OCI-LY7 (cell line): ENCODE results near the gene CD247. TPM values are rescaled to one million over a fixed set of nuclear protein-coding genes. Genes with fewer than 3 reads are reported as not detected.
A peak's percentile ranks its signal among the peaks of the same experiment; 100 is the strongest.

Experiments
- BruUV-seq: library from RNA; stranded (reverse); fragments of 400-500 nt; replicated peaks from 2 replicates; lab custom pipeline; 2021; lab: Mats Ljungman, UMichigan
- CTCF ChIA-PET: fragments of 300-600 bp; sonication (Branson Sonifier 250); formaldehyde crosslinking; loops from one replicate; lab custom pipeline; 2022; ENCODE audit warnings: antibody characterized with exemption; ENCODE audit not compliant: unreplicated experiment; lab: Charles Lee
- POLR2A ChIA-PET: fragments of 300-600 bp; sonication (Branson Sonifier 250); formaldehyde crosslinking; loops from one replicate; lab custom pipeline; 2022; ENCODE audit warnings: antibody characterized with exemption; lab: Charles Lee
- DNase-seq: peaks from one replicate; pipeline ENCODE4 v3.0.0-alpha.2; 2015; ENCODE audit warnings: low spot score
- H2AFZ ChIP-seq: fragments of 200-600 bp; sonication (generic), shearing (Covaris generic); 2 replicates; pipeline ENCODE4 v1.6.1; 2014; ENCODE audit warnings: mild to moderate bottlenecking, antibody characterized with exemption, low read length, moderate library complexity
- H3K27ac ChIP-seq: fragments of 200-600 bp; sonication (generic); 2 replicates; pipeline ENCODE4 v1.5.1; 2014; ENCODE audit warnings: mixed run types, low read depth, mild to moderate bottlenecking, moderate library complexity, low read length, inconsistent platforms; ENCODE audit not compliant: poor library complexity, severe bottlenecking
- H3K36me3 ChIP-seq: fragments of 200-600 bp; sonication (generic); 2 replicates; pipeline ENCODE4 v1.6.1; 2014; ENCODE audit warnings: mild to moderate bottlenecking, antibody characterized with exemption, low read length, moderate library complexity, mixed read lengths; ENCODE audit not compliant: insufficient read depth
- H3K4me1 ChIP-seq: fragments of 200-600 bp; sonication (generic); 2 replicates; pipeline ENCODE4 v1.5.1; 2014; ENCODE audit warnings: mild to moderate bottlenecking, low read length; ENCODE audit not compliant: insufficient read depth, poor library complexity, severe bottlenecking
- H3K4me2 ChIP-seq: fragments of 200-600 bp; sonication (generic); 2 replicates; pipeline ENCODE4 v1.6.1; 2014; ENCODE audit warnings: mild to moderate bottlenecking, low read length
- H3K4me3 ChIP-seq: fragments of 200-600 bp; sonication (generic); 2 replicates; pipeline ENCODE4 v1.5.1; 2014; ENCODE audit warnings: mild to moderate bottlenecking, low read depth, low read length; ENCODE audit not compliant: poor library complexity, severe bottlenecking
- H3K79me2 ChIP-seq: fragments of 200-600 bp; sonication (generic); 2 replicates; pipeline ENCODE4 v1.6.1; 2016; ENCODE audit warnings: low read depth, mild to moderate bottlenecking, low read length, moderate library complexity, mixed read lengths; ENCODE audit not compliant: insufficient read depth
- H3K9me2 ChIP-seq: fragments of 200-600 bp; sonication (generic); 2 replicates; pipeline ENCODE4 v1.6.1; 2016; ENCODE audit warnings: mild to moderate bottlenecking, low read length, mixed read lengths; ENCODE audit not compliant: insufficient read depth
- H3K9me3 ChIP-seq: fragments of 200-600 bp; sonication (generic); 2 replicates; pipeline ENCODE4 v1.6.1; 2014; ENCODE audit warnings: mild to moderate bottlenecking, mixed run types, low read length, mixed read lengths
- H4K20me1 ChIP-seq: fragments of 200-600 bp; sonication (generic); 2 replicates; pipeline ENCODE4 v1.6.1; 2014; ENCODE audit warnings: mild to moderate bottlenecking, antibody characterized with exemption, low read length, moderate library complexity, mixed read lengths; ENCODE audit not compliant: insufficient read depth
- EZH2phosphoT487 ChIP-seq: fragments of 200-600 bp; sonication (generic); IDR thresholded peaks from 2 replicates; pipeline ENCODE4 v1.6.1; 2018; ENCODE audit warnings: low read depth, borderline replicate concordance, mild to moderate bottlenecking, mixed run types, antibody characterized with exemption, low read length, moderate library complexity, mixed read lengths
- intact Hi-C: fragments of 100-400 bp; cut with micrococcal nuclease; formaldehyde crosslinking; loops from one replicate; pipeline ENCODE4 v1.10.0; 2022; ENCODE audit not compliant: unreplicated experiment
- total RNA-seq, 2 experiments: library from RNA; depleted of rRNA in 1 of 2; stranded (reverse); fragments of >200 nt in 1 of 2; shearing (Covaris generic) in 1 of 2; gene quantifications; 2 replicates each; pipeline ENCODE4 v1.2.3, GENCODE V29; 2014 to 2022
- TF ChIP-seq, protein P1 (sequence below): fragments of 200-600 bp; sonication (generic); conservative IDR thresholded peaks from 2 replicates; pipeline ENCODE4 v1.5.1; 2014; ENCODE audit warnings: mild to moderate bottlenecking, antibody characterized with exemption, low read length, moderate library complexity, mixed read lengths

Gene CD247
- total RNA-seq, 2 experiments from 2014 or later = 1.6 to 2.2 TPM

DNA sequence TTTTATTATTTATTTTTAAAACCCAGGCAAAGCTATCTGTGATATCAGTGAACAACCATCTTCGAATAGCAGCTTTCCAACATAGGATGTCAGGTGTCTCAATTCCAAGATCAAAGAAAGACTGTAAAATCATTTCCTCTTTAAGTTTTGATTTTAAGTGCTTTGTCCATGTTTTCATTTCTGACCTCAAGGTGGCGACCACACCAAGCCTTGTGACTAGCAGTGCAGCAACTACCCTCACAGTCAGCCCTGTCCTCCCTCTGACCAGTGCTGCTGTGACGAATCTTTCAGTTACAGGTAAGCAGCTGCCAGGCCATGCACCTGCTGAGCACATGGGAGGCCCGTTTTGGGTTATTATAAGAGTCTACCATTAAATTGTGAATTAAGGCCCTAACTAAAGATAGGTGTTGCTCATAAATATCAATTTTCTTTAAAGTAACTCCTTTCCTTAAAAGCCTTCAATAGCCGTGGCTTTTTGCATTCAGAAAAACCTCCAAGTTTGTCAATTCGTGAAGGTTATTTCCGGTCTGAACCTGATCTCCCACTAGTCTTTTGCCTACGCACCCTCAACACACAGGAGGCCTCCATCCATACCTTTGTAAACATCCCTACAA is 117.0 kb downstream of the CD247 start:
- no TSS peak for BruUV-seq
- Histone ChIP-seq H3K79me2 (no peaks in the 10 kb centered on the region), H3K9me3 (no peaks in the 10 kb centered on the region), H3K4me1 (peaks cover 11% of the 10 kb centered on the region), H2AFZ (no peak overlapping the region), H3K36me3 (peaks cover 95% of the 10 kb centered on the region), H4K20me1 (no peaks in the 10 kb centered on the region), H3K9me2 (no peaks in the 10 kb centered on the region), H3K4me3 (no peak overlapping the region), H3K4me2 (no peak overlapping the region), H3K27ac (no peak overlapping the region)
- POLR2A ChIA-PET = interaction anchor here (1.0 to 1.7 kb wide), 4 partner anchors 39 to 148 kb away, joined by 3 to 12 read pairs (median 4); no protein-coding TSS in a partner anchor
- TF ChIP-seq, protein P1, sequence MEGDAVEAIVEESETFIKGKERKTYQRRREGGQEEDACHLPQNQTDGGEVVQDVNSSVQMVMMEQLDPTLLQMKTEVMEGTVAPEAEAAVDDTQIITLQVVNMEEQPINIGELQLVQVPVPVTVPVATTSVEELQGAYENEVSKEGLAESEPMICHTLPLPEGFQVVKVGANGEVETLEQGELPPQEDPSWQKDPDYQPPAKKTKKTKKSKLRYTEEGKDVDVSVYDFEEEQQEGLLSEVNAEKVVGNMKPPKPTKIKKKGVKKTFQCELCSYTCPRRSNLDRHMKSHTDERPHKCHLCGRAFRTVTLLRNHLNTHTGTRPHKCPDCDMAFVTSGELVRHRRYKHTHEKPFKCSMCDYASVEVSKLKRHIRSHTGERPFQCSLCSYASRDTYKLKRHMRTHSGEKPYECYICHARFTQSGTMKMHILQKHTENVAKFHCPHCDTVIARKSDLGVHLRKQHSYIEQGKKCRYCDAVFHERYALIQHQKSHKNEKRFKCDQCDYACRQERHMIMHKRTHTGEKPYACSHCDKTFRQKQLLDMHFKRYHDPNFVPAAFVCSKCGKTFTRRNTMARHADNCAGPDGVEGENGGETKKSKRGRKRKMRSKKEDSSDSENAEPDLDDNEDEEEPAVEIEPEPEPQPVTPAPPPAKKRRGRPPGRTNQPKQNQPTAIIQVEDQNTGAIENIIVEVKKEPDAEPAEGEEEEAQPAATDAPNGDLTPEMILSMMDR = peak; percentile 83
- TF ChIP-seq EZH2phosphoT487 = no peak
- DNase-seq = peak; percentile 70
- CTCF ChIA-PET = interaction anchor here (0.8 to 1.0 kb wide), 2 partner anchors 17 to 133 kb away, joined by 3 to 5 read pairs; no protein-coding TSS in a partner anchor
- intact Hi-C loops = loop anchor here (1.0 kb wide), 2 partner anchors 41 to 133 kb away; no protein-coding TSS in a partner anchor

DNA sequence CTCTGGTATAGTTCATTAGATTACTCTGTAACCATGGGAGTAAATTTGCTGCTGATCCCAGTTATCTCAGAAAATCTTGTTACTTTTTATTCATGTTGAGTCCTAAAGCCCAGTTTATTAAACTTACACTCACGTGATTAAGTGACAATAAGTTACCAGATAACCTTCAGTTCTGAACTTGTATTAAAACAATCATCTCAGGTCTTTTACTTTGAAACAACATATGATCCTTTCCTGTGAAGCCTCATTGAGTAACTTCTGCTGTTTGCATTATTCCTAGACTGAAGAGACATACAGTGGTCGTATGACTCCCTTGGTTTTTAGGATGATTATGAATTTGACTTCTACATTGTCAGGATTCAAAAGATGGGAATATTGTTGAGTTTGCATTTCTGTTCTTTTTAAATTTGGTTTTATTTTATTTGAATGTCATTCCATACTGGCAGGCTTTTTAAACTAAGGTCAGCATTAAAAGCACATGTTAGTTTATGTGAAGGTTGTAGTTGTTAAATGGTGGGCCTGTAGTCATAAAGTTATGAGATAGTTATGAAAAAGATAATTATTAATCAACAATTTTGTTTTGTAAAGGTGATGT is 117.9 kb downstream of the CD247 start:
- Histone ChIP-seq H2AFZ (no peak overlapping the region), H3K79me2 (no peaks in the 10 kb centered on the region), H3K27ac (no peak overlapping the region), H3K9me3 (no peaks in the 10 kb centered on the region), H3K36me3 (peaks cover 95% of the 10 kb centered on the region), H3K4me3 (no peak overlapping the region), H3K4me1 (peaks cover 11% of the 10 kb centered on the region), H3K9me2 (no peaks in the 10 kb centered on the region), H3K4me2 (no peak overlapping the region), H4K20me1 (no peaks in the 10 kb centered on the region)
- no peak for TF ChIP-seq EZH2phosphoT487
- TF ChIP-seq, protein P1 = no peak
- ChIA-PET CTCF (no interaction called here), POLR2A (no interaction called here)
- intact Hi-C loops = no loop called here
- BruUV-seq = no TSS peak
- DNase-seq = no peak

DNA sequence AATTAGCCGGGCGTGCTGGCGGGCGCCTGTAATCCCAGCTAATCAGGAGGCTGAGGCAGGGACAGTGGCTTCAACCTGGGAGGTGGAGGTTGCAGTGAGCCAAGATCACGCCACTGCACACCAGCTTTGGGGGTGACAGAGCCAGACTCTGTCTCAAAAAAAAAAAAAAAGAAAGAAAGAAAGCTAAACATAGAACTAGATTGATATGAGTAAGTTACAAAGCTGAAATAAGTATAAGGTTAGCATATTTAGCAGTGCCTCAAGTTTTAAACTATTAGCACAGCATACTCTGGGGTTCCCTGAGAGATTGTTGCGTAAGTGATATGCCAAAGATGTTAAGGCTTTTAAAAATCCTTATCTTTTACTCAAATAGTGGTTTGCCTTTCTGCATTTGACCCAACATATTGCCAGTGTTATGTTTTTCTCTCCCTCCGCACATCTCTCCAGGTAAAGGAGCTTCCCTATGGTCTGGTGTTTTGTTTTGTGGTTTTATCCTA is 126.1 kb downstream of the CD247 start:
- no peaks in the 10 kb centered on the region for H4K20me1 ChIP-seq
- H2AFZ ChIP-seq = no peak overlapping the region
- no TSS peak for BruUV-seq
- no peaks in the 10 kb centered on the region for H3K79me2 ChIP-seq
- intact Hi-C loops = no loop called here
- no peak overlapping the region for H3K4me3 ChIP-seq
- H3K4me2 ChIP-seq = no peak overlapping the region
- no peak overlapping the region for H3K27ac ChIP-seq
- no peaks in the 10 kb centered on the region for H3K9me3 ChIP-seq
- no peak for TF ChIP-seq EZH2phosphoT487
- TF ChIP-seq, protein P1 = no peak
- peaks cover 86% of the 10 kb centered on the region for H3K36me3 ChIP-seq
- POLR2A ChIA-PET = interaction anchor here (0.9 to 2.5 kb wide), 5 partner anchors 9 to 105 kb away, joined by 3 to 8 read pairs (median 3); no protein-coding TSS in a partner anchor
- CTCF ChIA-PET = interaction anchor here (0.6 kb wide), 1 partner anchor 152 kb away, joined by 3 read pairs; no protein-coding TSS in a partner anchor
- DNase-seq = no peak
- H3K4me1 ChIP-seq = no peaks in the 10 kb centered on the region
- H3K9me2 ChIP-seq = no peaks in the 10 kb centered on the region
